GM21515 (cell line): ENCODE data around the gene CLIC6.

Experiments used
- ATAC-seq: cut with Tn5 transposase; IDR thresholded peaks from one replicate; pipeline ENCODE4 v1.9.1; 2021; ENCODE audit not compliant: unreplicated experiment

Gene CLIC6

GRCh38 chr21:34724131-34724856 is 55.5 kb downstream of the CLIC6 start:
- ATAC-seq, result no peak

DNA sequence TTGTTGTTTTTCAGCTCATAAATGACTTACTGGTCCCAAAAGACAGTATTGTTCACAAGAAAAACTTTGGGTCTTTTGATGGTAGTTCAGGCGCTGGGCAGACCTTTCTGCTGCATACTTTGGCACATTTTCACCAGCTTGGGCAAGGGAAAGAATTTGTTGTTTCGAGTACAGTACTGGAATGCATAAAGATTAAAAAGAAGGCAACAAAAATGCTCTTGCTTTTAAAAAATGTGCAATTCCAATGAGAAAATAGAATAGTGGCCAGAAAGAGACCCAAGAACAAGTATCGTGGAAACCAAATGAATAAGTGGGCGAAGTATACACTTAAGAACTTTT is 56.0 kb downstream of the CLIC6 start:
- ATAC-seq, result no peak

DNA sequence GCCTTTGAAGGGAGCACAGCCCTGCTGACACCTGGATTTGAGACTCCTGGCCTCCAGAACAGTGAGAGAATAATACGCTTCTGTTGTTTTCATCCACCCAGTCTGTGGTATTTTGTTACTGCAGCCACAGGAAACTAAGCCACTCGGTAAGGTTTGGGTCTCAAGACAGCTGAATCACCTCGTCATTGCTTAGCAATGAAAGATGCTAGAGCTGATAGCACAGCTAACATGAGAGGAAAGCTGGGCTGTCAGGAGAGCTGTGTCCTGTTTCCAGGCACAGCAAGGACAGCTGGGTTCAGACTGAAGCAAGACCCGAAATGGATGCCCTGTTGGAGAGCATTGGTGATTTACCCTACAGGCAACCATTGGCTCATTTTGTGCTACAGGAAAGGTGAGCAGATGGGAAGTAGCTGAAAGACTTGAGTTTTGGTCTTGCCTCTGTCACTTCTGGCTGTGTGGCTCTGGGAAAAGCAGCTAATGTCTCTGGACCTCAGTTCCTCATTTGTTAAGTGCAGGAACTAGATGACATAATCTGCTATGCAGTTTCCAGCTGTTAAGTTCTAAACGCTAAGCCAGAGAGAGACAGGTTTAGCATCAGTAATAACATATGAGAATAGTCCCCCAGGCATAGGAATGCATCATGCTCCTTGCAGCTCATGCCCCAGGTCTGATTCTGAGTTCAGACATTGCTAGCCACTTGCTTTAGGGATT is 58.0 kb downstream of the CLIC6 start:
- ATAC-seq, result no peak

GRCh38 chr21:34728479-34728878 is 59.7 kb downstream of the CLIC6 start:
- no peak for ATAC-seq

- no peak for ATAC-seq
Observed at GRCh38 chr21:34730194-34730593, 61.4 kb downstream of the CLIC6 start.

- ATAC-seq, result no peak
Observed at GRCh38 chr21:34730756-34731445, 62.1 kb downstream of the CLIC6 start.

GRCh38 chr21:34732388-34732821 is 63.6 kb downstream of the CLIC6 start:
- ATAC-seq, result no peak

DNA sequence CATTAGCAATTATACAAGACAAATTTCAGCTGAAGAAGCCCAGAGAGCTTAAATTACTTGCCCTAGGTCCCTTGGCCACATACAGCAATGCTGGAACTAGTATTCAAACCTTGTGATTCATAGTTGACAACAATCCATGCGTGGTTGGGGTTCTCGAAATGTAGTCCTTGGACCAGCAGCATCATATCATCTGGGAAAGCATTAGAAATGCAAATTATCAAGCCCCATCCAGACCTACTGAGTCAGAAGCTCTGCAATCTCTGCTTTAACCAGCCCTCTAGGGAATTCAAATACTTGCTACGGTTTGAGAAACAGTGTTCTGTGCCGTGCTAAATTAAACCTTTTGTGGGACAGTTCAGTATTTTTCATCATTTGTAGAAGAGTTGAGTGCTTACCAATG is 65.1 kb downstream of the CLIC6 start:
- ATAC-seq, result no peak

DNA sequence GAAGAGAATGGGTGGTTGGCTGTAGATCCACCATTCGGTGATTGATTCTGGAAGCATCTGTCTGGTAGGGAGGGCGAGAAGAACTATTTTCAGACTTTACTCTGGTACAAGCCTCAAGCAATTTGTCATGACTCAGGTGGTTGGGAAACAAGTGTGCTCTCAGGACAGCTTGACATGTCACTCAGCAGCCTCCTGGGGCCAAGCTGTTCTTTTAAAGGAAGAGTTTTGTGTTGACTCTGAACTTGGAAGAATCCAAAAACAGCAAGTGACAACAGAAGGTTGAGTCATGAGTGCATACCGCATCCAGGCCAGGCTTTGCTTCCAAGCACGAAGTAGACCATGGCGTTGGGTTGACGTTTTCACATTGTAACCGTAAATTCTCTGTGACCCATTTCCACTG is 65.9 kb downstream of the CLIC6 start:
- no peak for ATAC-seq

DNA sequence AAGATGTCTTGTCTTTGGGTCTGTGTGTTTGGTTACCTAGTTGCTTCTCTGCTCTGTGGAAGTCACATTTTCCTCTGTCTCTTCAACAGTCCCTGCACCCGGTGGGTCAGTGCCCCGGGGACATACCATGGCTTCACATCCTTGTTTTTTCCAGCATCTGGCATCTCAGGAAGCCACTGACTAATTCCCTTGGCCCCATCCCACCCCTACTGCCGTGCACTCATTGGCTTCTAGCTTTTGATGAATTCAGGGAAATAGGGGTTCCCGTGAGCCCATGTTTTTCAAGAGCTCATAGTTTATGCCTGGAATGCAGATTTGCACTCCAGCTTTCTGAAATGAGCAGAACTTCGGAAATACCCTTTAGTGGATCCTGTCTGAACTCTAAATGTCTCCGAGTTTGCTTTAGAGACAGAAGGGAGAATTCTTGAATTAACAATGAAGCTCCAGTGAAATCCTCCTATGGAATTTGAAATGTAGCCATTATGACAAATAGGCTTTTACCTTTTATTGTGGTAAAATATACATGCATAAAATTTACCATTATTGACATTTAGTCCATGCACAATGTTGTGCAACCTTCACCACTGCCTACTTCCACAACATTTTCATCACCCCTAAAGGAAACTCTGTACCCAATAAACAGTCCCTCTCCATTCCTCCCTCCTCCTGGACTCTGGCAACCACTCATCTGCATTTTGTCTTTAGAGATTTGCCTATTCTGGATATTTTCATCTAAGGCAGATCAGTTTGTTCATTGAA is 67.5 kb downstream of the CLIC6 start:
- ATAC-seq, result no peak

- ATAC-seq, result no peak
Observed at GRCh38 chr21:34737115-34737514, 68.3 kb downstream of the CLIC6 start.

DNA sequence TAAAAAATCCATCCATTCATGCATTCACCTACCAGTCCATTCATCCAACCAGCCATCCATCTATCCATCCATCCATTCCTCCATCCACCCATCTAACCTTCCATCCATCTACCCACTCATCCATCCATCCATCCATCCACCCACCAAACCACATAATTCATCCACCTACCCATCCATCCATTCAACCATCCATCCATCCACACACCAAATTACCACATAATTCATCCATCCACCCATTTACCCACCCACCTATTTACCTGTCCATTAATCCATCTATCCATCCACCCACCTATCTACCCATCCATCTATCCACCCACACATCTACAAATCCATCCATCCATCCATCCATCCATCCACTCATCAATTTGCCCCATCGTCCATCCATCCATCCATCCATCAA is 71.4 kb downstream of the CLIC6 start:
- no peak for ATAC-seq

- ATAC-seq, result no peak
Observed at GRCh38 chr21:34743285-34743684, 74.5 kb downstream of the CLIC6 start.

- ATAC-seq, result no peak
Observed at GRCh38 chr21:34743831-34744230, 75.0 kb downstream of the CLIC6 start.

DNA sequence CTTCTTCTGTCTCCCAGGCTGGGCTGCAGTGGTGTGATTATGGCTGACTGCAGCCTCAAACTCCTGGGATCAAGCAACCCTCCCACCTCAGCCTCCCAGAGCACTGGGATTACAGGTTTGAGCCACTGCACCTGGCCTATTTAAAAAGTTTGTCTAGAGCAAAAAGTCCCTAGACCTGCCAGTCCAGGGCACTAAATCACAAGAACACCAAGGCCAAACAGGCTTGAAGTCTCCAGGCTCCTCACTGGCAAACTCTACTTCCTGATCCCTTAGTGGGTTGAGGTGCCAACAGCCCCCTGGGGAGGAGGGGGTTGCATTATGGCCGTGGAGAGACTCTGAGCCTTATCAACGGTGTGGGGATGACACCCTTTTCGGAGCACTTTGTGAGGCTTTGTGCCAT is 76.0 kb downstream of the CLIC6 start:
- ATAC-seq, result no peak

GRCh38 chr21:34745557-34746255 is 76.9 kb downstream of the CLIC6 start:
- peak; percentile 87 for ATAC-seq

DNA sequence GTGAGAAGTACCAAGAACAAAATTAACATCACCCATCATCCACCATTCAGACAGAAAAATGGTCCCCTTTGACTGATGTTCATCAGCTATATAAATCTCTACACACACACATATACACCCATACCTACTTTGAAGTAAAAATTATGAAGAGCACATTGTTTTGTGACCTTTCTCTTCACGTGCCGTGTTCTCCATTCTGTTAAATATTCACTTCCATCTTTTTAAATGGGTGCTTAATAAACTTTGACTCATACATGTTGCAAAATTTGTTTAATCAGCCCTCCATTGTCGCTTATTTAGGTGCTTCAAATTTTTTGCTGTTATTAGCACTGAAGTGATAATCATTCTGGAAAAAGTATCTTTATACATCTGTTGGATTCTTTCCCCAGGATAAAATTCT is 80.1 kb downstream of the CLIC6 start:
- no peak for ATAC-seq

- ATAC-seq, result no peak
Observed at GRCh38 chr21:34754690-34755647, 86.2 kb downstream of the CLIC6 start.

DNA sequence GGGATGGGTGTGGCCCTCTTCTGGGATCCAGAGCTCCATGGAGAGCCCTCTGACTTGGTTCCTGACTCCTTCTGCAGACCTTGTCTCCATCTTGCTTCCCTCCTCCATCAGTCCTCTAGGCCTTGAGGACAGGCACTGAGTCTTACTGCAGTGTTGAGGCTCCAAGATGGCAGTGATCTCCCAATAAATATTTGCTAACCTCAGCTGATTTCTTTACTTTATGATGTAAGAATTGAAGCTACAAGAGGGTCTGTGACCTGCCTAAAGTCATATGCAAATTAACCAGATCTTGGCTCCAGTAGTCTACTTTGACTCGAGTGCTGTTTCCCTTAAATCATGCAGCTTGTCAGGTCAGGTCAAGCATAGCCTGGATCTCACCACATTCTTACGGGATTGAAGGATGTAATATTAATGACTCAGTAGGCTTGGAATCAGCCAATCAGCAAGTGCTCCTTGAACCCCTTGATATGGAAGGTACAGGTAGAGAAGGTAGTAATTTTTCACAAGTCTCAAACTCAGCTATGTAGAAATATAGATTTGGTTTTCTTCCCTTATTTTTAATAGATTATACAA is 93.0 kb downstream of the CLIC6 start:
- no peak for ATAC-seq
